Caco-2 (cell line): ENCODE measurements around the gene PSD4. TPM values are rescaled to one million over a fixed set of nuclear protein-coding genes. Genes with fewer than 3 reads are reported as not detected.

Experiments
- BruUV-seq: library from RNA; stranded (reverse); fragments of 400-500 nt; replicated peaks from 2 replicates; lab custom pipeline; 2021; lab: Mats Ljungman, UMichigan
- CTCF ChIA-PET: fragments of 300-600 bp; sonication (Branson Sonifier 250); formaldehyde crosslinking; loops from one replicate; lab custom pipeline; 2022; ENCODE audit warnings: antibody characterized with exemption; lab: Charles Lee
- POLR2A ChIA-PET: fragments of 300-600 bp; sonication (Branson Sonifier 250); formaldehyde crosslinking; loops from one replicate; lab custom pipeline; 2022; ENCODE audit warnings: antibody characterized with exemption; lab: Charles Lee
- DNase-seq, 2 experiments: peaks; one replicate each; pipeline versions ENCODE4 v3.0.0 to v3.0.0-alpha.2; 2020 to 2022
- H3K27me3 ChIP-seq: replicated peaks from 2 replicates; pipeline ENCODE4 v1.6.0; 2011; ENCODE audit warnings: low read length; ENCODE audit not compliant: control insufficient read depth, insufficient read depth
- H3K36me3 ChIP-seq: 2 replicates; pipeline ENCODE4 v1.5.1; 2011; ENCODE audit warnings: low read length; ENCODE audit not compliant: control insufficient read depth, insufficient read depth
- H3K4me1 ChIP-seq: fragments of 250-450 bp; sonication (Bioruptor Pico); 2 replicates; pipeline ENCODE4 v1.5.1; 2020; ENCODE audit warnings: mild to moderate bottlenecking
- H3K4me3 ChIP-seq: 2 replicates; pipeline ENCODE4 v1.5.1; 2011; ENCODE audit warnings: low read depth, mild to moderate bottlenecking, control low read depth, low read length
- H3K9me3 ChIP-seq: fragments of 250-450 bp; sonication (Bioruptor Pico); 2 replicates; pipeline ENCODE4 v1.5.1; 2020; ENCODE audit warnings: mild to moderate bottlenecking, moderate library complexity
- H3K27ac Mint-ChIP-seq: one replicate; pipeline ENCODE4 v1.8.0; 2022; ENCODE audit warnings: mixed read lengths; ENCODE audit not compliant: unreplicated experiment
- H3K27me3 Mint-ChIP-seq: one replicate; pipeline ENCODE4 v1.8.0; 2022; ENCODE audit warnings: mixed read lengths; ENCODE audit not compliant: insufficient read depth, unreplicated experiment
- H3K36me3 Mint-ChIP-seq: one replicate; pipeline ENCODE4 v1.8.0; 2022; ENCODE audit warnings: mild to moderate bottlenecking, mixed read lengths; ENCODE audit not compliant: insufficient read depth, unreplicated experiment
- H3K4me1 Mint-ChIP-seq: one replicate; pipeline ENCODE4 v1.8.0; 2022; ENCODE audit warnings: low read depth, mixed read lengths; ENCODE audit not compliant: unreplicated experiment
- H3K4me3 Mint-ChIP-seq: one replicate; pipeline ENCODE4 v1.8.0; 2022; ENCODE audit warnings: mild to moderate bottlenecking, moderate library complexity, mixed read lengths; ENCODE audit not compliant: unreplicated experiment
- H3K9me3 Mint-ChIP-seq: one replicate; pipeline ENCODE4 v1.8.0; 2022; ENCODE audit warnings: mixed read lengths; ENCODE audit not compliant: unreplicated experiment
- intact Hi-C: fragments of 100-400 bp; cut with micrococcal nuclease; formaldehyde crosslinking; loops from one replicate; pipeline ENCODE4 v1.10.0; 2022; ENCODE audit not compliant: unreplicated experiment
- total RNA-seq: library from RNA; stranded (reverse); gene quantifications from 2 replicates; pipeline ENCODE4 v1.2.3, GENCODE V29; 2022
- TF ChIP-seq, protein P1 (sequence below), 2 experiments: fragments of 200-600 bp in 1 of 2; IDR thresholded peaks; 1 replicate in 1 of 2; 2 replicates in 1 of 2; pipeline versions ENCODE4 v1.5.1 to v1.8.0; 2011 to 2022; ENCODE audit warnings: antibody characterized with exemption in 1 of 2, control low read depth in 1 of 2, inconsistent platforms in 1 of 2, low read depth in 1 of 2, low read length in 1 of 2, mild to moderate bottlenecking in 1 of 2, moderate library complexity in 1 of 2; ENCODE audit not compliant: insufficient read depth in 1 of 2, severe bottlenecking in 1 of 2, unreplicated experiment in 1 of 2

PSD4 gene
- total RNA-seq, 1 experiment from 2014 or later: 18.7 TPM

- Mint-ChIP-seq H3K36me3 (peaks cover 30% of the 10 kb centered on the region), H3K27me3 (no peaks in the 10 kb centered on the region), H3K4me1 (peaks cover 65% of the 10 kb centered on the region), H3K4me3 (peak overlapping the region; percentile 39), H3K27ac (peak overlapping the region; percentile 97), H3K9me3 (no peaks in the 10 kb centered on the region)
- H3K27me3 ChIP-seq: no peaks in the 10 kb centered on the region
- DNase-seq: no peak
- intact Hi-C loops: no loop called here
- BruUV-seq: no TSS peak
- no peak overlapping the region for H3K4me3 ChIP-seq
- H3K9me3 ChIP-seq: no peaks in the 10 kb centered on the region
- H3K4me1 ChIP-seq: peaks cover 75% of the 10 kb centered on the region
- CTCF ChIA-PET: interaction anchor here (1.7 to 3.9 kb wide), 3 partner anchors 26 to 33 kb away, joined by 9 to 47 read pairs (median 21); no protein-coding TSS in a partner anchor
- TF ChIP-seq, protein P1, sequence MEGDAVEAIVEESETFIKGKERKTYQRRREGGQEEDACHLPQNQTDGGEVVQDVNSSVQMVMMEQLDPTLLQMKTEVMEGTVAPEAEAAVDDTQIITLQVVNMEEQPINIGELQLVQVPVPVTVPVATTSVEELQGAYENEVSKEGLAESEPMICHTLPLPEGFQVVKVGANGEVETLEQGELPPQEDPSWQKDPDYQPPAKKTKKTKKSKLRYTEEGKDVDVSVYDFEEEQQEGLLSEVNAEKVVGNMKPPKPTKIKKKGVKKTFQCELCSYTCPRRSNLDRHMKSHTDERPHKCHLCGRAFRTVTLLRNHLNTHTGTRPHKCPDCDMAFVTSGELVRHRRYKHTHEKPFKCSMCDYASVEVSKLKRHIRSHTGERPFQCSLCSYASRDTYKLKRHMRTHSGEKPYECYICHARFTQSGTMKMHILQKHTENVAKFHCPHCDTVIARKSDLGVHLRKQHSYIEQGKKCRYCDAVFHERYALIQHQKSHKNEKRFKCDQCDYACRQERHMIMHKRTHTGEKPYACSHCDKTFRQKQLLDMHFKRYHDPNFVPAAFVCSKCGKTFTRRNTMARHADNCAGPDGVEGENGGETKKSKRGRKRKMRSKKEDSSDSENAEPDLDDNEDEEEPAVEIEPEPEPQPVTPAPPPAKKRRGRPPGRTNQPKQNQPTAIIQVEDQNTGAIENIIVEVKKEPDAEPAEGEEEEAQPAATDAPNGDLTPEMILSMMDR (IDR thresholded peaks at IDR 0.05; ENCODE audit: insufficient read depth in 1 of 2, low read depth in 1 of 2, low read length in 1 of 2, severe bottlenecking in 1 of 2, unreplicated experiment in 1 of 2): no peak
- POLR2A ChIA-PET: interaction anchor here (0.6 kb wide), 1 partner anchor 10 kb away, joined by 3 read pairs; no protein-coding TSS in a partner anchor
- H3K36me3 ChIP-seq: 0 out of 2 replicates have a peak, but pooled peaks cover 2% of the 10 kb centered on the region
Observed at GRCh38 chr2:113232123-113232522, 58.4 kb downstream of the PSD4 start.

GRCh38 chr2:113232740-113233139 lies 59.0 kb downstream of the PSD4 start:
- H3K4me1 Mint-ChIP-seq: peaks cover 65% of the 10 kb centered on the region
- no peaks in the 10 kb centered on the region for H3K9me3 ChIP-seq
- H3K36me3 ChIP-seq: peaks cover 5% of the 10 kb centered on the region; the same call in 1 of the 2 replicates
- H3K4me3 Mint-ChIP-seq: peak overlapping the region; percentile 9
- H3K4me3 ChIP-seq: no peak overlapping the region
- TF ChIP-seq, protein P1 (IDR thresholded peaks at IDR 0.05; ENCODE audit: insufficient read depth in 1 of 2, low read depth in 1 of 2, low read length in 1 of 2, severe bottlenecking in 1 of 2, unreplicated experiment in 1 of 2): no peak
- intact Hi-C loops: no loop called here
- no peaks in the 10 kb centered on the region for H3K27me3 ChIP-seq
- no peak for DNase-seq
- BruUV-seq: no TSS peak
- H3K27ac Mint-ChIP-seq: peak overlapping the region; percentile 97
- no peaks in the 10 kb centered on the region for H3K27me3 Mint-ChIP-seq
- CTCF ChIA-PET: interaction anchor here (3.3 kb wide), 1 partner anchor 29 kb away, joined by 70 read pairs; no protein-coding TSS in a partner anchor
- H3K4me1 ChIP-seq: peaks cover 76% of the 10 kb centered on the region
- peaks cover 37% of the 10 kb centered on the region for H3K36me3 Mint-ChIP-seq
- H3K9me3 Mint-ChIP-seq: no peaks in the 10 kb centered on the region
- POLR2A ChIA-PET: interaction anchor here (0.6 kb wide), 1 partner anchor 9 kb away, joined by 3 read pairs; no protein-coding TSS in a partner anchor

DNA sequence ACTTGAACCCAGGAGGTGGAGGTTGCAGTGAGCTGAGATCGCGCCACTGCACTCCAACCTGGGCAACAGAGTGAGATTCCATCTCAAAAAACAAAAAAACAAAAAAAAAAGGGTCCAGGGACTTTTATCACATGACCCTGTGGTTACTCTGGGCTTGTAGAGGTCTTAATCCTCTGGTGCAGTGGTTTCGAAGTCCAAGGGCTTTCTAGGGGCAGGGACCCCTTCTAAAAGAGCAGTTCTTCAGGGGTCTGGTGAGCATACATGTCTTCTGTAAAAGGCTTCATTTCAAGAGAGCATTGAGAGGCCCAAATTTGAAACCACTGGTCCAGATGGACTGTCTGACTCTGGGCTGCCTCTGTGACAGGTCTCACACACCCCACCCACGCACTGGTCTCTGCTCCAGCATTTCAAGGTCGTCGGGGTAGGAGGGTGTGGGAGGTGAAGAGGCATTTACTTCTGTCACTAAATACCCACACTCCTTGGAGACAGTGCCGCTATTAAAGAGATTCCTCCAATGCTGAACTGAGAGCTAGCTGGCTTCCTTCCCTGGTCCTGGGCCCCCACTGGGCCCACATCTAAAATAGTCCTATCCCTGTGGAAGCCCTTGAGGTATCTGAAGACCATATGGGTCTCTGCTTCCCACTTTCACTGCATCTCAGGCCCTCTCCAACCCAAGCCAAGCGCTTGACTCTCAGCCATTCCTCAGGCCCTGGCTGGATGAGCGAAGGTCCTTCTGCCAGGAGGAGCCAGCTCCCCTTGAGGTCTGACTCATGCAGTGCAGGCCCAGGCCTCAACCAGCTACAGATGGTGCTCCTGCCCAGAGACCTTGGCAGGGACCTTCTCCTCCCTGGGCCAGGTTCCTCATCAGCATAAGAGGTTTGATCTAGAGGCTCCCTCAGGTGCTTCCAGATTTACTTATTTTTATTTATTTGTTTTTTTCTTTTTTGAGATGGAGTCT lies 60.1 kb downstream of the PSD4 start:
- Histone ChIP-seq H3K36me3 (peaks cover 5% of the 10 kb centered on the region; the same call in 1 of the 2 replicates), H3K4me1 (peaks cover 76% of the 10 kb centered on the region), H3K27me3 (no peaks in the 10 kb centered on the region), H3K4me3 (no peak overlapping the region), H3K9me3 (no peaks in the 10 kb centered on the region)
- intact Hi-C loops: no loop called here
- ChIA-PET POLR2A (interaction anchor here (0.7 to 2.4 kb wide), 2 partner anchors 35 to 492 kb away, joined by 3 to 16 read pairs; no protein-coding TSS in a partner anchor), CTCF (interaction anchor here (0.9 to 3.3 kb wide), 4 partner anchors 23 to 95 kb away, joined by 3 to 70 read pairs (median 9); no protein-coding TSS in a partner anchor)
- peaks cover 48% of the 10 kb centered on the region for H3K36me3 Mint-ChIP-seq
- H3K4me3 Mint-ChIP-seq: peak overlapping the region; percentile 95
- no TSS peak for BruUV-seq
- peaks cover 54% of the 10 kb centered on the region for H3K4me1 Mint-ChIP-seq
- H3K9me3 Mint-ChIP-seq: no peaks in the 10 kb centered on the region
- DNase-seq: peak; percentile 45 to 68
- peak overlapping the region; percentile 97 for H3K27ac Mint-ChIP-seq
- TF ChIP-seq, protein P1 (IDR thresholded peaks at IDR 0.05; ENCODE audit: insufficient read depth in 1 of 2, low read depth in 1 of 2, low read length in 1 of 2, severe bottlenecking in 1 of 2, unreplicated experiment in 1 of 2): peak; percentile 40 to 42
- no peaks in the 10 kb centered on the region for H3K27me3 Mint-ChIP-seq
